Measurements from ENCODE around the gene FEM1A. TPM values are rescaled to one million over a fixed set of nuclear protein-coding genes. Genes with fewer than 3 reads are reported as not detected.

FEM1A gene
- total RNA-seq, 1 experiment from 2014 or later, result 20.0 TPM

GRCh38 chr19:4806384-4806783 lies 14.8 kb downstream of the FEM1A start:
- WGBS (ENCODE audit: extremely low coverage, insufficient read length, low lambda C conversion rate), result no CpG with 5 or more reads among the region's 6 CpGs
- Histone ChIP-seq H3K9me3 (ENCODE audit: control insufficient read depth, low read depth, low read length) (no peaks in the 10 kb centered on the region), H4K91ac (ENCODE audit: insufficient read length, low read depth, low read length) (no peak overlapping the region)

More at GRCh38 chr19:4806384-4806783, 14.8 kb downstream of the FEM1A start:
- Histone ChIP-seq H2BK20ac (ENCODE audit: low read depth, low read length, poor library complexity, severe bottlenecking) (no peak overlapping the region), H3K56ac (ENCODE audit: insufficient read length, low read depth, low read length) (no peak overlapping the region), H3K4ac (ENCODE audit: low read depth, low read length) (no peak overlapping the region), H3T11ph (ENCODE audit: low read length) (no peak overlapping the region), H2BK12ac (ENCODE audit: insufficient read length, low read depth, low read length) (no peak overlapping the region), H3K14ac (ENCODE audit: insufficient read depth, low read length) (no peak overlapping the region), H2AFZ (ENCODE audit: low read length) (no peak overlapping the region), H3K4me1 (ENCODE audit: insufficient read depth, low read length) (no peaks in the 10 kb centered on the region), H4K8ac (replicated peaks; ENCODE audit: insufficient read length, low read depth, low read length) (no peak overlapping the region), H3K27ac (ENCODE audit: insufficient read length, low read depth, low read length) (no peak overlapping the region), H3K79me1 (ENCODE audit: insufficient read depth, low read depth, low read length, poor library complexity, severe bottlenecking) (no peaks in the 10 kb centered on the region), H3K27me3 (ENCODE audit: insufficient read depth, low read length) (no peaks in the 10 kb centered on the region), H3K18ac (ENCODE audit: insufficient read length, low read depth, low read length) (no peak overlapping the region), H3K79me2 (ENCODE audit: insufficient read depth, low read length) (no peaks in the 10 kb centered on the region), H3K23me2 (ENCODE audit: insufficient read length, low read depth, low read length, poor library complexity, severe bottlenecking) (no peaks in the 10 kb centered on the region), H4K5ac (ENCODE audit: insufficient read length, low read depth, low read length) (no peak overlapping the region), H3K23ac (ENCODE audit: insufficient read length, low read depth, low read length) (no peak overlapping the region), H4K20me1 (ENCODE audit: control insufficient read depth, insufficient read depth, insufficient read length) (no peaks in the 10 kb centered on the region), H2BK120ac (ENCODE audit: low read depth, low read length, poor library complexity, severe bottlenecking) (no peak overlapping the region), H3K9ac (ENCODE audit: extremely low read depth, insufficient read length, low read length) (no peak overlapping the region), H2BK15ac (ENCODE audit: low read depth, low read length) (no peak overlapping the region), H2BK5ac (ENCODE audit: insufficient read length, low read length) (no peak overlapping the region), H3K4me2 (ENCODE audit: insufficient read depth, insufficient read length, low read length) (no peak overlapping the region), H2AK5ac (ENCODE audit: insufficient read length, low read length) (no peak overlapping the region)
- no peak for DNase-seq
- H3K9me3 Mint-ChIP-seq, result no peaks in the 10 kb centered on the region
- H3K4me3 Mint-ChIP-seq, result no peak overlapping the region; a peak in 1 of 5 replicates
- no peak for TF ChIP-seq CTCF (conservative IDR thresholded peaks at IDR 0.05)
- H3K27ac Mint-ChIP-seq, result no peak overlapping the region
- 0 out of 4 replicates have a peak, but pooled peaks cover 0 to 2% of the 10 kb centered on the region in 2 experiments for H3K4me1 Mint-ChIP-seq
- no peaks in the 10 kb centered on the region for H3K36me3 Mint-ChIP-seq (ENCODE audit: insufficient read depth in 1 of 3, low read depth in 3 of 3)
- peaks cover 2% of the 10 kb centered on the region; the same call in 1 of the 2 replicates for H3K27me3 Mint-ChIP-seq (ENCODE audit: low read depth)
